ENCODE data around the gene KRTAP5-5.
"Not testable (repeated sequence)": the region's sequence is repeated elsewhere in the genome, so short reads cannot be mapped to it uniquely, and the experiment has no call there.

The KRTAP5-5 gene

GRCh38 chr11:1660111-1660867, 30.7 kb downstream of the KRTAP5-5 start:
- DNase-seq, result no peak

GRCh38 chr11:1661454-1662269, 32.1 kb downstream of the KRTAP5-5 start:
- not testable (repeated sequence) for DNase-seq

GRCh38 chr11:1662699-1663283, 33.2 kb downstream of the KRTAP5-5 start:
- not testable (repeated sequence) for DNase-seq

GRCh38 chr11:1665313-1665712, 35.7 kb downstream of the KRTAP5-5 start:
- DNase-seq, result no peak

GRCh38 chr11:1667121-1667850, 37.7 kb downstream of the KRTAP5-5 start:
- DNase-seq, result no peak

GRCh38 chr11:1667906-1668305, 38.3 kb downstream of the KRTAP5-5 start:
- no peak for DNase-seq

GRCh38 chr11:1668911-1669473, 39.4 kb downstream of the KRTAP5-5 start:
- DNase-seq, result no peak

- DNase-seq, result no peak
Observed at GRCh38 chr11:1669546-1670218, 40.1 kb downstream of the KRTAP5-5 start.

GRCh38 chr11:1670457-1670856, 40.9 kb downstream of the KRTAP5-5 start:
- DNase-seq, result not testable (repeated sequence)

GRCh38 chr11:1670905-1671371, 41.4 kb downstream of the KRTAP5-5 start:
- DNase-seq, result no peak

GRCh38 chr11:1671658-1672057, 42.1 kb downstream of the KRTAP5-5 start:
- DNase-seq, result no peak

- DNase-seq, result no peak
Observed at GRCh38 chr11:1672613-1673350, 43.2 kb downstream of the KRTAP5-5 start.

GRCh38 chr11:1673446-1674172, 44.0 kb downstream of the KRTAP5-5 start:
- no peak for DNase-seq

GRCh38 chr11:1674173-1675131, 44.9 kb downstream of the KRTAP5-5 start:
- no peak for DNase-seq

- no peak for DNase-seq
Observed at GRCh38 chr11:1675536-1676228, 46.1 kb downstream of the KRTAP5-5 start.

GRCh38 chr11:1676229-1676740, 46.7 kb downstream of the KRTAP5-5 start:
- no peak for DNase-seq

- DNase-seq, result no peak
Observed at GRCh38 chr11:1679881-1680280, 50.3 kb downstream of the KRTAP5-5 start.
